ENCODE results near the gene MFAP2.

The MFAP2 gene

GRCh38 chr1:16926491-16927073 is 53.8 kb downstream of the MFAP2 start:
- no peak for DNase-seq

GRCh38 chr1:16925635-16926490 is 54.6 kb downstream of the MFAP2 start:
- DNase-seq = no peak

GRCh38 chr1:16924919-16925477 is 55.4 kb downstream of the MFAP2 start:
- DNase-seq = no peak

Data from activated effector memory CD4-positive, alpha-beta T cell treated with anti-CD3 and anti-CD28 coated beads, Interleukin-2, amount 50 U/mL, for 16 hours (primary cell).